IPS DF 4.7 (cell line): ENCODE data around the gene BCS1L.

Experiments
- DNase-seq: peaks from one replicate; pipeline ENCODE4 v3.0.0-alpha.2; 2013; ENCODE audit warnings: low spot score; ENCODE audit errors: extremely low read depth

The BCS1L gene, protein sequence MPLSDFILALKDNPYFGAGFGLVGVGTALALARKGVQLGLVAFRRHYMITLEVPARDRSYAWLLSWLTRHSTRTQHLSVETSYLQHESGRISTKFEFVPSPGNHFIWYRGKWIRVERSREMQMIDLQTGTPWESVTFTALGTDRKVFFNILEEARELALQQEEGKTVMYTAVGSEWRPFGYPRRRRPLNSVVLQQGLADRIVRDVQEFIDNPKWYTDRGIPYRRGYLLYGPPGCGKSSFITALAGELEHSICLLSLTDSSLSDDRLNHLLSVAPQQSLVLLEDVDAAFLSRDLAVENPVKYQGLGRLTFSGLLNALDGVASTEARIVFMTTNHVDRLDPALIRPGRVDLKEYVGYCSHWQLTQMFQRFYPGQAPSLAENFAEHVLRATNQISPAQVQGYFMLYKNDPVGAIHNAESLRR

DNA sequence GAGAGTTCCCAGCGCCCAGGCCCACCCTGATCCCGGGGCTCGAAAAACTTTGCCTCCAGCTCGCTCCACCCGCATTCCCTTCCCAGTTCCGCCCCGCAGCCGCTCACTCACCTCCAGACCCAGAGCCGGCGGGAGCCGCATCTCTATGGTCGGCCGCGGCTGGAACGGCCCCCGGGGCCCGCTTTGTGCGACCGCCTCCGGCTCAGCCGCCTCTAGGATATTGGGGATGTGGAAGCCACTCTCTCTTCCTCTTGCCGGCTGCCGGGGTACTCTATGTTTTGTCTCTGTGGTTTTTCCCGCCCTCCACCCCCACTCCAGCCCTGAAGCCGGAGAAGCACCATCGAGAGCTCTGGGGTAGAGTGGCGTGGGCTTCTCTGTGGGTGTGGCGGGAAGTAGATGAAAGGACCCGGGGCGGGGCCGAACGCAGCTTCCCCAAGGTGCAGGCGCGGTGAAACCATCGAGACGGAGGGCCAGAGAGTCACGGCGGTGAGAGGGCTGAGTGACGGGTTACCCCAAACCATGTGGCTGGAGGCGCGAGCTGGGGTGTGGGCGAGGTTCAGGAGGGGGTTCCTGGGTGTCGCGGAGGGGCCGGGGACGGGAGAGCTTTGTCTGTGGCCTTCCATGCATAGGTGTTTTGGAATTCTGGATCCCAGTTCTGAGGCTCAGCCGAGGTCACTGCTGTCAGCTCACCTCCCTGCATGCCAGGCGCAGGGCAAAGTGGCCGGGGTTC lies at the start of gene BCS1L, which contains the start of gene ZNF142:
BCS1L (plus strand) TSS at position 426 of the 730 bp plus-strand sequence. CDS start 1,305 bp downstream, outside the sequence.
ZNF142 (minus strand) TSS at position 366 of the 730 bp plus-strand sequence. CDS start 3,194 bp downstream, outside the sequence.
- DNase-seq = peak; percentile 64

DNA sequence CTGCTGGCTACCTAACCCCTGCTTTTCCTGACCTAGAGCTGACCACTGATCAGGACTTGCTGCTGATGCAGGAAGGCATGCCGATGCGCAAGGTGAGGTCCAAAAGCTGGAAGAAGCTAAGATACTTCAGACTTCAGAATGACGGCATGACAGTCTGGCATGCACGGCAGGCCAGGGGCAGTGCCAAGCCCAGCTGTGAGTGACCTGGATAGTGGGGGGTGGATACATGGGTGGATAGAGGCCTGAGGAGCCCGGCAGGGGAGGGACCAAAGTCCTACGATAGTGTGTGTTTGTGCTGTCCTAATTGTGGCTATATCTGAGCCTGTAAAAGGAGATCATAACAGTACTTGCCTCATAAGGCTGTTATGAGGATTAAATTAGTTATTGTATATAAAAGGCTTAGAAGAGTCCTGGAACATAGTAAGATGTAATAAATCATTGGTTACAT lies 43.6 kb upstream of the BCS1L start:
- no peak for DNase-seq

DNA sequence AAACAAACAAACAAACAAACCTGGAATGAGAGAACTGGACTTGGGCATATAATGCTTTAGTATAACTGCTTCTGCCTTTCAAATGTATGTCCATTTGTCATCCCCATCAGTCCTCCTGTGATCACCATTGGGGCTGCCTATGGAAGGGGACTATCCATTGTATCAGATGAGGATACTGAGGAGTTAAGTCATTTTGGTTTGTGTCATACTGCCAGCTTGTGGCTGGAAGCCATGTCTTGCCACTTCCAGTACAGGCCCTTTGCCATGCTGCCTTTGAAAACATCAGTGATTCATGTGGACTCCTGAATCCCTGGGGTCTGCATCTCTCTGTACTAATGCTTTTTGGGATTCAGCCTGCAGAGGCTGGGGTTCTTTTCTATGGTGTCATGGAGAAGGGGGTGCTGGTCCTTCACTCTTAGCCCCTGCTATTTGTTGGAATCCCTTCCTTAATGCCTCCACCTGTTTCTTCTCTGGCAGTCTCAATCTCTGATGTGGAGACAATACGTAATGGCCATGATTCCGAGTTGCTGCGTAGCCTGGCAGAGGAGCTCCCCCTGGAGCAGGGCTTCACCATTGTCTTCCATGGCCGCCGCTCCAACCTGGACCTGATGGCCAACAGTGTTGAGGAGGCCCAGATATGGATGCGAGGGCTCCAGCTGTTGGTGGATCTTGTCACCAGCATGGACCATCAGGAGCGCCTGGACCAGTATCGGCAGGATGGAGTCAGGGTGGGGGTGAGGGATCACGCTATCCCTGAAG lies 41.2 kb upstream of the BCS1L start:
- no peak for DNase-seq

DNA sequence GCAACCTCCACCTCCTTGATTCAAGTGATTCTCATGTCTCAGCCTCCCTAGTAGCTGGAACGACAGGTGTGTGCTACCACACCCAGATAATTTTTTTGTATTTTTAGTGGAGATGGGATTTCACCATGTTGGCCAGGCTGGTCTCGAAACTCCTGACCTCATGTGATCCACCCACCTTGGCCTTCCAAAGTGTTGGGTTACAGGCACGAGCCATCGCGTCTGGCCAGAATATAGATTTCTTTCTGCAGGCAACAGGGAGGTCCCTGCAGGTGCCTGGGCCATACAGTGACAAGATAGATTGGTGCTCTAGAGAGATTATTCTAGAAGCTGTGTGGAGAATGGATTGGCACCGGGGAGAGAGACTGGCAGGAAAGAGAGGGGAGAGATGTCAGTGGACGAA lies 38.5 kb upstream of the BCS1L start:
- no peak for DNase-seq

DNA sequence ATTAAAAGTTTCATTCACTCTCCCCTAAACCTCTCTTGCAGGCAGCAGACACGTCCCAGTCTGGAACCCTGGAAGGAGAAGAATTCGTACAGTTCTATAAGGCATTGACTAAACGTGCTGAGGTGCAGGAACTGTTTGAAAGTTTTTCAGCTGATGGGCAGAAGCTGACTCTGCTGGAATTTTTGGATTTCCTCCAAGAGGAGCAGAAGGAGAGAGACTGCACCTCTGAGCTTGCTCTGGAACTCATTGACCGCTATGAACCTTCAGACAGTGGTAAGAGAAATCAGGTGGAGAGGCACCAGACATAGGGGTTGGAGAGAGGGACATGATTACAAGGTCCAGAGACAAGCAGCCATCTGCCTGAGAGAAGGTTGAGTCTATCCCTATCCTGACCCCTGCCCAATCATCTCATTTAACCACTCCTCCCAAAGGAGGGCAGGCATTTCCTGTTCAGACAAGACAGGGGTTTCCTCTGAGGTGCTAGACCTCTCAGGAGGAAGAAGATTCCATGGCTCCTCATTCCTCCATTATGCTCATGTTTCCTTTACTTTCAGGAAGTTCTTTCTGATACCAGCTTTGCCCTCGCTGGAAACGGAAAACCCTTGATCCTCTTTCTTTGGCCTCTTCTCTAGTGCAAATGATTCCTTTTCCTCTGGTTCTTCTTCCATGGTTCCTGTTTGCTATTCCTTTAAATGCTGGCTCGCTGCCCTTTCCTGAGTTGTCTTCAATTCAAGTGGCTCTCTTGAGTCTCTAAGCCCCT lies 36.7 kb upstream of the BCS1L start:
- no peak for DNase-seq

DNA sequence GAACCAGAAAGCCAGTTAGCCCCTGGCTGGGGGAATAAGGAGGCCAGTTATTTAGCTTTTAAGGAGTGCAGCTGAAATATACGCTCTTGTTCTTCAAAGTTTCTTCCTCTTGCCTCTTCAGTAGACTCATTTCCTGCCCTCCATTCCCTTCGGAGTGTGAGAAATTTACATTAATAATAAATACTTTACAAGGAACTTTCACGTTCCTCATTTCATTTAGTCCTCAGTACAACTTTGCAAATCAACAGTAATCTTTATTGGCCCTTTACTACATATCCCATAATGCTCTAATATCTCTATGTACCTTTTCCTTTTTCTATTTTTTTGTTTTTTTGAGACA lies 36.1 kb upstream of the BCS1L start:
- DNase-seq = no peak

DNA sequence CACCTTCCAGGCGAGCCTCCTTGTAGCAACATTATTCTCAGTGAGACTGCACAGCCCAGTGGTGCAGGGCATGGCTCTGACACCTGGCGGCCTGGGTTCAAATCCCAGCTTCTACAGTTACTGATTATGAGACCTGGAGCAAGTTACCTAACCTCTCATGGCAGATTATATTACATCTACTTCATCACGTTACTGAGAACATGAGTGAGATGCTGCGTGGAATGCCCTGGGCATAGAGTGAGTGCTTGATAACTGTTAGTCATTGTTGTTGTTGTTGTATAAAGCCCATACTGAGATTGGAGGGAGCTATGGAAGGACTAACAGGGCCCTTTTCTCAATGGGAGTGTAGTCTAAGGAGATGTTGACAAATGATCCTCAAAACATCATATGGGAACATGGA lies 33.1 kb upstream of the BCS1L start:
- DNase-seq = no peak

DNA sequence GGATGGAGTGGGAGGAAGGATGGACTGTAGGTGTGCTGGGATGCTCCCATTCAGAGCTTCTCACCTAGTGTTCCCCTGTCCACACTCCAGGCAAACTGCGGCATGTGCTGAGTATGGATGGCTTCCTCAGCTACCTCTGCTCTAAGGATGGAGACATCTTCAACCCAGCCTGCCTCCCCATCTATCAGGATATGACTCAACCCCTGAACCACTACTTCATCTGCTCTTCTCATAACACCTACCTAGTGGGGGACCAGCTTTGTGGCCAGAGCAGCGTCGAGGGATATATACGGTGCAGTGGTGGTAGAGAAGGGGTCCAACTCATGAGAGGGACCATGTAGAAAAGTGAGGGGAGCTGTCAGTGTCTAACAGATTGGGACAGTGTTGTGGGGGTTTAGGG lies 31.5 kb upstream of the BCS1L start:
- no peak for DNase-seq

DNA sequence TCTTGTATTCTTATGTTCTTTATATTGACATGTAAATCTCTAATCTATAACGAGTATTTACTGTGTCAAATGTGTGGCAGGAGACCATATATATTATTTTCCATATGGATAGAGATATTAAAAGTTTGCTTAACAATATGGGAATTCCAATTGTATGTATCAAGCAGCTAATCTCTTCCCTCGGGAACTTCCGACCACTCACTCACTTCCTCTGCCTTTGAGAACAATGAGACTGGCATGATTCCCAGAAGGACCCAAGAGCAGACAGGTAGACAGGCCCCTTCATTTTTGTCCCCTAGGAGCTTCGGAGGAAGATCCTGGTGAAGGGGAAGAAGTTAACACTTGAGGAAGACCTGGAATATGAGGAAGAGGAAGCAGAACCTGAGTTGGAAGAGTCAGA lies 27.6 kb upstream of the BCS1L start:
- DNase-seq = no peak

DNA sequence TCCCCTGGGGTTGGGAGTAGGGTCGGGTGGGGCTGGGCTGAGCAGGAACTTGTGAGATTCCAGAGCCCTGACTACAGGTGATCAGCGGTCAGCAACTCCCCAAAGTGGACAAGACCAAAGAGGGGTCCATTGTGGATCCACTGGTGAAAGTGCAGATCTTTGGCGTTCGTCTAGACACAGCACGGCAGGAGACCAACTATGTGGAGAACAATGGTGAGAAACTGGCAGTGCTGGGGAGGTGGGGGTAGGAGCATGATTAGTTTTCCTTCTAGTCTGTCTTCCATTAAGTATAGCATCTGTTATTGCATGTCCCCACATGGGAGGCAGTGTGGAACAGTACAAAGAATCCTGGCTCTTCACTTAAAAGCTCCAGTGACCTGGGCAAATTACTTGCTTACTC lies 23.8 kb upstream of the BCS1L start:
- DNase-seq = no peak

DNA sequence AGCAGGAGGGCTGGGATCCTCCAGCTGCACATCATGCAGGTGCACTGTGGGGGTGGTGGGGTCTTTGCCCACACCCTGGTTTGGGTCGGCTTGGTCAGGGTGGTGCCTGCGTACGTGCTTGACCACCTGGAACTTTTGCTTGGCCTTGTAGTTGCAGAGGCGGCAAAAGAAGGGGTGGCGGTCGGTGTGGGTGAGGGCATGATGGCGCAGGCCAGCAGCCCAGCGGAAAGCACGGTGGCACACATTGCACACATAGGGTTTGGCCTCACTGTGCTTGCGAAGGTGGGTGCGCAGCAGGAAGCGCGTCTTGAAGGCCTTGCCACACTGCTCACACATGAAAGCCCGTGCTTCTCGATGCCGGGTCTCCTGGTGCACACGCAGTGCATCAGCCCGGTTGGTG lies 21.1 kb upstream of the BCS1L start:
- no peak for DNase-seq

DNA sequence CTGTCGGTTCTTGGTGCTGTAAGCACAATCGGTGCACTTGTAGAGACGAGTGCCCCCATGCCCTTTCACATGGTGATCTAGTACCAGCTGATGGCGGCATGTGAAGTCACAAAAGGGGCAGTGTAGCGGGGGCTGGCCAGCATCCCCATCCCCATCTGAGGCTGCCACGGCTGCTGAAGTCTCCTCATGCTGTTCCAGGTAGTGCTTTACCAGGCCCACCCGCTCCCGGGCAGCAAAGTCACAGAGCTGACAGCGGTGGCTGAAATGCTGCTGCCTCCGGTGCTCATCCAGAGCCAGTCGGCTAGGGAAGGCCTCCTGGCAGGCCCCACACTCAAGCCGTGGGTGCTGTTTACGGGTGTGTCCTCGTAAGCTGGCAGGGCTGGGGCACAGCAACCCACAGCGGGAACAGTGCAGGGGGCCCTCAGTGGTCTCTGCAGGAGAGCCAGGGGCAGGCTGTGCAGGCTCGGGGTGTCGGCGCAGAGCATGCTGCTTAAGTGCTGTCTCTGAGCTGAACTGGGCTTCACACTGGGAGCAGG lies 17.3 kb upstream of the BCS1L start:
- no peak for DNase-seq

DNA sequence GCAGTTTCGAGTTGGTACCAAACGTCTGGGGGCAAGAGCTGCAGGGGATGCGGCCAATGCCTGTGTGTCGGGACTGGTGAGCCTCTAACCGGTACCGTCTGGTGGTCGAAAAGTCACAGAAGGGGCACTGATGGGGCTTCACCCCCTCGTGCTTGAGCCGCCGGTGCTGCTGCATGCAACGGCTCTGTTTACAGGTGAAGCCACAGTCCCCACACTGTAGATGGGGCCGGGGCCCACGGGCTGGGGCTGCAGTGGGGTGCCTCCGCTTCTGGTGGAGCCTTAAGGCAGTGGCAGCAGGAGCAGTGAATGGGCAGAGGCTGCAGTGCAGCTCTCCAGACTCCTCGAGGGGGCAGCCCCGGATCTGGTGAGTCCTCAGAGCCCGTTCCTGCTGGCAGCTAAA lies 16.7 kb upstream of the BCS1L start:
- DNase-seq = no peak

DNA sequence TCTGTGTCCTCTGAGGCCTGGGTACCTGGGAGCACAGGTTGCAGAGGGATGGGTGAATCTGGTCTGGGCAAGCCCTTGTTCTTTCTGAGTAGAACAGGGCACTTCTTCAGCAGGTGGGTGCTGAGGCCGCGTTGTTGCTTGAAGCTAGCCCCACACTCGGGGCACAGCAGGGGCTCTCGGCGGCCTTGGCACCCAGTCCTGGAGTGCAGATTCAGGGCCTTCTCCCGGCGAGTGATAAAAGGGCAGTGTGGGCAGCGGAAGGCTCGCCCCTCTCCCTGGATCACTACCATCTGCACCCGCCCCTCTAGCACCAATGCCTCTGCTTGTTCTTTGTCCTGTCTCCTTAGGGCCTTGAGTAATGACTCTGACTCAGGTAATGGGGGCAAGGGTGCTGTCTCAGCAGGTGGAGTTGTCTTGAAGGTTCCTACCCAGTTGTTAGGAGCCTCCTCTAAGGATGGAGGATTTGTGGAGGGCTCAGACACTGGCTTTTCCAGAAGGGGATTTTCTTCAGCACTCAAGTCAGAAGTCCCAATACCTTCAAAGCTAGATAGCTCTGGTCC lies 15.7 kb upstream of the BCS1L start:
- DNase-seq = no peak

DNA sequence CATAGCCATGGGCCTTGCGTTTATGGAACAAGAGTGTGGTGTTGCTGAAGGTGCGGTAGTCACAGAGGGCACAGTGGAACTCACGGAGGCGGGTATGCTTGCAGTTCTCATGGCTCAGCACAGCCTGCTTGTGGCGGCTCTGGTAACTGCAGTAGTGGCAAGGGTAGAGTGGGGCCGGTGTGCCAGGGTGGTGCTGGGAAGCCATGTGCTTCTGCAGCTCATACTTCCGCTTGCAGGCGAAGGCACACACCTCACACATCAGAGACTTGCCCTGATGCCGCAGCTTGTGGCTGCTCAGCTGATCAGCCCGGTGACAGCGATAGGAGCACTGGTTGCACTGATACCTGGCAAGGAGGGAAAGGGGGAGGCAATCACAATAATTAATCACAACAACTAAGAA lies 14.8 kb upstream of the BCS1L start:
- DNase-seq = no peak

DNA sequence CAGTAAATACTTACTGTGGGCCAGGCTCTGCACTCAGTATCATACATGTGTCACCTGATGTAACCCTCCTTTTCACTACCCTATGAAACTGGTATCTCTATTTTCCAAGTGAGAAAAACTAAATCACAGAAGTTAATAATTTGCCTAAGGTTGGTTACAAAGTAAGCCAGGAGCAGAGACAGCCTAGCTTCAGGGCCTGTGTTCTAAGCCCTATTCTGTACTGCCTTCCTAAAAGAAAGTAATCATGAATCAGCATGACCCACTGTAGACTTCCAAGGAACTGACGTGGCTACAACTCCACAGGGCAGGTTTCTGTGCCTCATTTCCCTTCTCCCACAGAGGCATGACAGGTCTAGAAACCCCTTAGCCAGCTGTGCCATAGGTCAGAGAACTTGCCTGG lies 14.4 kb upstream of the BCS1L start:
- DNase-seq = no peak

DNA sequence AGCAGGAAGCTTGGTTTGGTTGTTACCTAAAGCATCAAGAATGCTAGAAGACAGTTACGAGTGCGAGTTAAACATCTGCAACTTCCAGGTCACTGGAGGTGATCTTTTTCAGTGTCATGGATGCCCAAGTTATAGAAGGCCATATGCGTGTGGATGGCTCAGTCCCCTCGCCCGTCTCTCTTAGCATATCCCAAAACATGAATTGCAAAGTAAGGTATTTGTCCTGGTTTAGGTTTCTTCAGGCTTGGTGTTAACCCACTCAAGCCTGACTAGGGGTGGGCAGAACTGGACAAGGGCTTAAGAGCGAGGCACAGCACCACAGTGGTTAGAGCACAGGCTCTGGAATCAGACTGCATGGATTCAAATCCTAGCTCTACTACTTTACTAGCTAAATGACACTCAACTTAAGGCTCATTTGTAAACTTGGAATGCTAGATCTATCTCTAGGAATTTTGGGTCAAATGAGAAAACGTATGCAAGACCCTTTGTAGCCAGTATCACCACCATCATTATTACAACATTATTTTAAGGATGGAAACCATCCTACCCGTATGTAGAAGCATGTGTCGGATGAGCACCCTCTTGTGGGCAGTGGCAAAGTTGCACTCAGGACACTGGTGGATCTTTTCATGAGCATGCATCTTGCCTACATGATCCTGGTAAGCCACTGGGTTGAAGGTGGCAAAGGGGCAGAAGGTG lies 11.2 kb upstream of the BCS1L start:
- DNase-seq = peak; percentile 30

DNA sequence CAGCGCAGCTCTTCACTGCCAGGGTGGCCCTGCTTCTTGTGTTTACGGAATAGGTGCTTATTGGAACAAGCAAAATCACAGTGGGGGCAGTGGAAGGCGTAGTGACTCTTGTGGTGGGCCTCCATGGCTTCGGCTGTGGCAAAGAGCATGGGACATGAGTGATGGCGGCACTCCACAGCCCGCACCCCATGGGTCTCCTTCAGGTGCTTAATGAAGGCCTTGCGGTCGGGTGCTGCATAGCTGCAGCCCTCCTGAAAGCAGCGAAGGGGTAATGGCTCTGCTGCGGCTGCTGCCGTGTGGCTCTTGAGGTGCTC lies 10.7 kb upstream of the BCS1L start:
- DNase-seq = no peak

DNA sequence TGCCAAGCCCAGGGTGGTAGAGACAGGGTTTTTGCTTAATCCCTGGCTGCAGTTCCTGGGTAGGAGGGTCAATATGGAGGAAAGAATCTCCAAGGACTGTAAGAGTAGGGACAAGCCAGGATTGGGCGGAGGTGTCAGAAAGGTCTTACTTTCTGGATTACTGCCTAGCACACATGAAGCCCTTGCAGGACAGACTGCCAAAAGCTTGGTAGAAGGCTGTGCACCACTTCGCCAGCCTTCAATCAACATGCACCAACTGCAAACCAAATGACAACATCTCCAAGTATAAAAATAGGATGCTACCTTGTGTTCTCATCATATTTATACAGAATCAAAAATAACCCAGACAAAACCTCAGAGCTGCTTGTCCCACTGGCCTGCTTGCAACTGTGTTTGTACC lies 3.7 kb upstream of the BCS1L start:
- no peak for DNase-seq

DNA sequence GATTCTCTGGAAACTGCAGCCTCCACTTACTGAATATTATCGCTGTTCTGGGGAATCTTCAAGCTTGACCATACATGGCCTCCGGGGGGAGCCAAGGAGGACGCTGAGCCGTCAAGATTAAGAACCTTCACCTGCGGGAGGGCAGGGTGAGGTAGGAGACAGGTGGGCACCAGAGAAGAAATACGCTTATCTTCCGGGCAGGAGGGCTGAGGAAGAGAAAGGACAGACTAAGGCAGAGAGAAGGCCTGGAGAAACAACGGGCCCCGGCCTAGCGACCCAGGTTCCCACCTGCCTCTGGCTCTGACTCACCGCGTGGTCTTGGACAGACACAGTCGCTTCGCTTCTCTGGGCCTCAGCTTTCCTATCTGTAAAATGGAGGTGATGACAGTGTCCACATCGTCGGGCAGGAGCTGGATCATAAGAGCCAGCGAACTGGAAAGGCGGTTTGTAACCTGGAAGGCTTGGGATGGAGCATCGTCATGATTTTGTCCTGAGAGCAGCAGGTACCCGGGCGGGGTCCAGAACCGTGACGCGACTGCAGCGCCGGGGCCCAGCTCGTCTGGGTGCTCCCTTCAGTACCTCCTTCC lies 719 bp upstream of the BCS1L start:
- DNase-seq = no peak
